ENCODE results near the gene PRR20G. TPM values are rescaled to one million over a fixed set of nuclear protein-coding genes. Genes with fewer than 3 reads are reported as not detected.
A peak's percentile ranks its signal among the peaks of the same experiment; 100 is the strongest.

PRR20G gene
- polyA plus RNA-seq, 3 donors = not detected

DNA sequence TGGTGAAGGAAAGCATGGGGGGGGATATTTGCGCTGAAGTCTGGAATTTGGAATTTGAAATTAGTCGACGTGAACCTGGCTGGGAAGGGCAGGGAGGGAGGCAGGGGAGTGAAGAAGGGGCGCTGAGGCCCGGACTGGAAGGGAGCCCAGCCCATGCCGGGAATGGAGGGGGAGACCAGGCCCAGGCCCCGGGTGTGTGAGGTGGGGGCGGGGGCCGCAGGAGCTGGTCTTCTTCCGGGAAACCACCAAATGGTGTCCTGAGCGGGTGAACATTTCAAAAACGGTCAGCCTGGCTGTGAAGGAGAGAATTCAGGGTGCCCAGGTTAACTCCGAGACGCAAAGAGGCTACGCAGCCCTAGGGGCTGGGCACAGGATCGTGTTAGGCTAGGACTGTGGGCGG is 497 bp upstream of the PRR20G start:
- Histone ChIP-seq H3K27ac (ENCODE audit: low read depth in 1 of 2, low read length in 2 of 2) (no peak overlapping the region), H3K79me2 (ENCODE audit: insufficient read depth, low read length) (no peaks in the 10 kb centered on the region), H3K4me3 (replicated peaks in 1 of 3; ENCODE audit: low read depth in 2 of 3, low read length in 3 of 3) (no peak overlapping the region), H2AFZ (ENCODE audit: insufficient read depth, low read depth, low read length, poor library complexity, severe bottlenecking) (no peak overlapping the region), H3K36me3 (replicated peaks in 1 of 2; ENCODE audit: control insufficient read depth in 1 of 2, insufficient read depth in 2 of 2, low read length in 2 of 2) (no peaks in the 10 kb centered on the region), H3K4me2 (replicated peaks; ENCODE audit: extremely low read depth, low read length, poor library complexity, severe bottlenecking) (no peak overlapping the region), H3K4me1 (ENCODE audit: control insufficient read depth in 1 of 2, insufficient read depth in 2 of 2, low read length in 2 of 2) (peaks cover 0 to 4% of the 10 kb centered on the region in 2 donors), H3K9ac (ENCODE audit: insufficient read depth, low read length, poor library complexity, severe bottlenecking) (no peak overlapping the region), H3K9me3 (replicated peaks in 1 of 2; ENCODE audit: control insufficient read depth in 1 of 2, insufficient read depth in 1 of 2, low read length in 2 of 2) (peaks cover 6 to 25% of the 10 kb centered on the region in 2 donors), H4K20me1 (ENCODE audit: insufficient read depth, low read length) (no peaks in the 10 kb centered on the region), H3K27me3 (ENCODE audit: control insufficient read depth in 2 of 2, insufficient read depth in 2 of 2, low read length in 2 of 2) (no peaks in the 10 kb centered on the region)
- Mint-ChIP-seq H3K4me3 (no peak overlapping the region), H3K36me3 (no peaks in the 10 kb centered on the region), H3K27ac (peak overlapping the region in 1 of 7 donors; percentile 46), H3K27me3 (ENCODE audit: low read depth in 3 of 3) (peaks cover 1 to 4% (median 3%) of the 10 kb centered on the region in 3 donors), H3K9me3 (peaks cover 2 to 23% (median 14%) of the 10 kb centered on the region in 7 donors), H3K4me1 (peaks cover 8% of the 10 kb centered on the region)
- WGBS (ENCODE audit: insufficient coverage) = 95% methylated on average over 17 of the region's 17 CpGs
- TF ChIP-seq, protein P1, sequence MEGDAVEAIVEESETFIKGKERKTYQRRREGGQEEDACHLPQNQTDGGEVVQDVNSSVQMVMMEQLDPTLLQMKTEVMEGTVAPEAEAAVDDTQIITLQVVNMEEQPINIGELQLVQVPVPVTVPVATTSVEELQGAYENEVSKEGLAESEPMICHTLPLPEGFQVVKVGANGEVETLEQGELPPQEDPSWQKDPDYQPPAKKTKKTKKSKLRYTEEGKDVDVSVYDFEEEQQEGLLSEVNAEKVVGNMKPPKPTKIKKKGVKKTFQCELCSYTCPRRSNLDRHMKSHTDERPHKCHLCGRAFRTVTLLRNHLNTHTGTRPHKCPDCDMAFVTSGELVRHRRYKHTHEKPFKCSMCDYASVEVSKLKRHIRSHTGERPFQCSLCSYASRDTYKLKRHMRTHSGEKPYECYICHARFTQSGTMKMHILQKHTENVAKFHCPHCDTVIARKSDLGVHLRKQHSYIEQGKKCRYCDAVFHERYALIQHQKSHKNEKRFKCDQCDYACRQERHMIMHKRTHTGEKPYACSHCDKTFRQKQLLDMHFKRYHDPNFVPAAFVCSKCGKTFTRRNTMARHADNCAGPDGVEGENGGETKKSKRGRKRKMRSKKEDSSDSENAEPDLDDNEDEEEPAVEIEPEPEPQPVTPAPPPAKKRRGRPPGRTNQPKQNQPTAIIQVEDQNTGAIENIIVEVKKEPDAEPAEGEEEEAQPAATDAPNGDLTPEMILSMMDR (IDR thresholded peaks at IDR 0.05) = no peak
- DNase-seq = no peak
- intact Hi-C loops (cut with micrococcal nuclease) = no loop called here

DNA sequence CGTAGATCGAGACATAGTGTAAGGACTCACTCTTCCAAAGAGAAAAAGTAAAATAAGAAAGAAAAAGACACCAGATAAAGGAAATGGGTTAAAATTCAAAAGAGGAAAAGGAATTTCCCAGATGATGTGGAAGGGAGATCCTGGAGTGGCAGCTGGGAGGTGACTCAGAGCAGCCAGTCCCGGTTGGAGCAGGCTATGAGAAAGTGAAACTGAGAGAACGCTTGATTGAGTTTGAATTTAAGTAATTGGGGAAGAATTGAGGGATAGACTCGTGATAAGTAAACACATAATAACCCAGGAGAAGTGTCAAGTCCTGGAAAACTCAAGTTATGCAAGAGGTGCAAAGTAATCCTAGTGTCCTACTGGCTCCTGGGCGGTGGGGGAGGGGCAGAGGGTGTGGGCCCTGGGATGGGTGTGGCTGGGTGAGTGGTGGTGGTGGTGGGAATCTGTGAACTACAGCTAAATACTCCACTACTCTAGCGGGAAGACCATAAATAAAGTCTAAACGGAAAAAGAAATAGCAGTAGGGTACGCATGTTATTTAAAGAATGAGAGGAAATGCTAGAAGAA is 1.2 kb downstream of the PRR20G start:
- peaks cover 6 to 25% of the 10 kb centered on the region in 2 donors for H3K9me3 ChIP-seq (replicated peaks in 1 of 2; ENCODE audit: control insufficient read depth in 1 of 2, insufficient read depth in 1 of 2, low read length in 2 of 2)
- H3K27me3 Mint-ChIP-seq (ENCODE audit: low read depth in 3 of 3) = peaks cover 1 to 4% (median 3%) of the 10 kb centered on the region in 3 donors
- H3K9ac ChIP-seq (ENCODE audit: insufficient read depth, low read length, poor library complexity, severe bottlenecking) = no peak overlapping the region
- H2AFZ ChIP-seq (ENCODE audit: insufficient read depth, low read depth, low read length, poor library complexity, severe bottlenecking) = no peak overlapping the region
- DNase-seq = peak in 1 of 3 donors; percentile 67
- H4K20me1 ChIP-seq (ENCODE audit: insufficient read depth, low read length) = no peaks in the 10 kb centered on the region
- H3K4me1 Mint-ChIP-seq = peaks cover 8% of the 10 kb centered on the region
- no peak overlapping the region for H3K4me3 ChIP-seq (replicated peaks in 1 of 3; ENCODE audit: low read depth in 2 of 3, low read length in 3 of 3)
- no peaks in the 10 kb centered on the region for H3K79me2 ChIP-seq (ENCODE audit: insufficient read depth, low read length)
- H3K9me3 Mint-ChIP-seq = peaks cover 2 to 28% (median 16%) of the 10 kb centered on the region in 7 donors
- no peak overlapping the region for H3K27ac ChIP-seq (ENCODE audit: low read depth in 1 of 2, low read length in 2 of 2)
- H3K4me3 Mint-ChIP-seq = no peak overlapping the region
- H3K4me1 ChIP-seq (ENCODE audit: control insufficient read depth in 1 of 2, insufficient read depth in 2 of 2, low read length in 2 of 2) = peaks cover 0 to 4% of the 10 kb centered on the region in 2 donors
- H3K27me3 ChIP-seq (ENCODE audit: control insufficient read depth in 2 of 2, insufficient read depth in 2 of 2, low read length in 2 of 2) = no peaks in the 10 kb centered on the region
- H3K36me3 ChIP-seq (replicated peaks in 1 of 2; ENCODE audit: control insufficient read depth in 1 of 2, insufficient read depth in 2 of 2, low read length in 2 of 2) = no peaks in the 10 kb centered on the region
- no peaks in the 10 kb centered on the region for H3K36me3 Mint-ChIP-seq
- H3K27ac Mint-ChIP-seq = no peak overlapping the region
- no peak overlapping the region for H3K4me2 ChIP-seq (replicated peaks; ENCODE audit: extremely low read depth, low read length, poor library complexity, severe bottlenecking)
- intact Hi-C loops (cut with micrococcal nuclease) = no loop called here
- 62% methylated on average over 3 of the region's 9 CpGs for WGBS (ENCODE audit: insufficient coverage)
- TF ChIP-seq, protein P1 (IDR thresholded peaks at IDR 0.05) = no peak

Measured in CD14-positive monocyte (primary cell).